ENCODE data around the gene STK26.
"Not testable (repeated sequence)": the region's sequence is repeated elsewhere in the genome, so short reads cannot be mapped to it uniquely, and the experiment has no call there.

STK26 gene

GRCh38 chrX:132037479-132037993, 14.4 kb downstream of the STK26 start:
- no peak for DNase-seq (ENCODE audit: low read depth)
- no peak overlapping the region for H3K4me3 ChIP-seq (ENCODE audit: low read length)
- no peak for TF ChIP-seq CTCF (conservative IDR thresholded peaks at IDR 0.05; ENCODE audit: low read length)

GRCh38 chrX:132040066-132040465, 17.0 kb downstream of the STK26 start:
- TF ChIP-seq CTCF (conservative IDR thresholded peaks at IDR 0.05; ENCODE audit: low read length): no peak
- no peak overlapping the region for H3K4me3 ChIP-seq (ENCODE audit: low read length)
- DNase-seq (ENCODE audit: low read depth): no peak

GRCh38 chrX:132041015-132041414, 17.9 kb downstream of the STK26 start:
- no peak overlapping the region for H3K4me3 ChIP-seq (ENCODE audit: low read length)
- TF ChIP-seq CTCF (conservative IDR thresholded peaks at IDR 0.05; ENCODE audit: low read length): no peak
- peak; percentile 10 for DNase-seq (ENCODE audit: low read depth)

GRCh38 chrX:132043977-132044376, 20.9 kb downstream of the STK26 start:
- TF ChIP-seq CTCF (conservative IDR thresholded peaks at IDR 0.05; ENCODE audit: low read length): no peak
- no peak overlapping the region for H3K4me3 ChIP-seq (ENCODE audit: low read length)
- DNase-seq (ENCODE audit: low read depth): no peak

- no peak for TF ChIP-seq CTCF (conservative IDR thresholded peaks at IDR 0.05; ENCODE audit: low read length)
- no peak for DNase-seq (ENCODE audit: low read depth)
Observed at GRCh38 chrX:132044953-132045352, 21.9 kb downstream of the STK26 start.

GRCh38 chrX:132045456-132045855, 22.4 kb downstream of the STK26 start:
- no peak for DNase-seq (ENCODE audit: low read depth)
- no peak overlapping the region for H3K4me3 ChIP-seq (ENCODE audit: low read length)
- no peak for TF ChIP-seq CTCF (conservative IDR thresholded peaks at IDR 0.05; ENCODE audit: low read length)

More at GRCh38 chrX:132044953-132045352, 21.9 kb downstream of the STK26 start:
- no peak overlapping the region for H3K4me3 ChIP-seq (ENCODE audit: low read length)

GRCh38 chrX:132046533-132046932, 23.4 kb downstream of the STK26 start:
- no peak for TF ChIP-seq CTCF (conservative IDR thresholded peaks at IDR 0.05; ENCODE audit: low read length)
- no peak overlapping the region for H3K4me3 ChIP-seq (ENCODE audit: low read length)
- DNase-seq (ENCODE audit: low read depth): no peak

GRCh38 chrX:132051778-132052177, 28.7 kb downstream of the STK26 start:
- not testable (repeated sequence) for H3K4me3 ChIP-seq (ENCODE audit: low read length); DNase-seq (ENCODE audit: low read depth)

Data from AG10803 (cell line).